Stomach (tissue), 9 donors: ENCODE measurements around the gene MAST3. TPM values are rescaled to one million over a fixed set of nuclear protein-coding genes. Genes with fewer than 3 reads are reported as not detected.
A peak's percentile ranks its signal among the peaks of the same experiment; 100 is the strongest.
"Not testable (repeated sequence)": the region's sequence is repeated elsewhere in the genome, so short reads cannot be mapped to it uniquely, and the experiment has no call there.

Experiments
- DNase-seq, 2 donors: peaks; one replicate each; pipeline versions ENCODE4 v3.0.0 to v3.0.0-alpha.2; 2013 to 2019
- H3K27ac ChIP-seq, 5 donors: fragments of 200-600 bp in 4 of 5; sonication (generic) in 4 of 5; one replicate each; pipeline ENCODE4 v1.5.1; 2013 to 2019; ENCODE audit warnings: mild to moderate bottlenecking in 1 of 5, moderate library complexity in 1 of 5
- H3K27me3 ChIP-seq, 3 donors: fragments of 200-600 bp; sonication (generic); one replicate each; pipeline ENCODE4 v1.5.1; 2017 to 2019; ENCODE audit warnings: mixed run types in 1 of 3
- H3K36me3 ChIP-seq, 4 donors: fragments of 200-600 bp; sonication (generic); 1 replicate in 3 of 4; 2 replicates in 1 of 4; pipeline ENCODE4 v1.5.1; 2016 to 2019
- H3K4me1 ChIP-seq, 4 donors: fragments of 200-600 bp; sonication (generic); one replicate each; pipeline ENCODE4 v1.5.1; 2016 to 2019
- H3K4me3 ChIP-seq, 4 donors: fragments of 200-600 bp; sonication (generic) in 3 of 4; one replicate each; pipeline ENCODE4 v1.5.1; 2016 to 2019; ENCODE audit warnings: mild to moderate bottlenecking in 1 of 4
- H3K9me3 ChIP-seq, 4 donors: fragments of 200-600 bp; sonication (generic); one replicate each; pipeline ENCODE4 v1.5.1; 2016 to 2019
- CTCF ChIP-seq, 7 experiments: fragments of 450-650 bp in 4 of 7; fragments of 200-600 bp in 3 of 7; sonication (generic) in 3 of 7; IDR thresholded peaks; one replicate each; pipeline ENCODE4 v1.5.1; 2016 to 2019; ENCODE audit warnings: antibody characterized with exemption in 7 of 7, control low read depth in 2 of 7, mild to moderate bottlenecking in 1 of 7
- EP300 ChIP-seq: sonication (generic); formaldehyde crosslinking; IDR thresholded peaks from one replicate; pipeline ENCODE4 v1.6.1; 2017; ENCODE audit warnings: antibody characterized with exemption
- POLR2A ChIP-seq, 4 donors: fragments of 450-650 bp; IDR thresholded peaks; one replicate each; pipeline ENCODE4 v1.6.1; 2016; ENCODE audit warnings: antibody characterized with exemption in 4 of 4, control low read depth in 2 of 4, mild to moderate bottlenecking in 1 of 4, moderate library complexity in 1 of 4
- POLR2AphosphoS5 ChIP-seq, 3 donors: sonication (generic); formaldehyde crosslinking; IDR thresholded peaks; one replicate each; pipeline ENCODE4 v1.6.1; 2016; ENCODE audit warnings: antibody characterized with exemption in 3 of 3
- WGBS, 5 donors: extraction: QIAGEN DNeasy Blood & Tissue Kit in 3 of 5; methylation state at CpG; one replicate each; pipeline versions ENCODE4 v1.1.5 to v1.1.7; 2013 to 2018; 5-methylcytosine and 5-hydroxymethylcytosine counted together
- intact Hi-C: fragments of 100-400 bp; cut with DNase I; formaldehyde crosslinking; loops from one replicate; pipeline ENCODE4 v1.15.1; 2023; ENCODE audit warnings: low total_unique reads
- polyA plus RNA-seq, 3 donors: library from polyadenylated mRNA; stranded (reverse); fragments of 200-250 nt; gene quantifications; one replicate each; pipeline ENCODE4 v1.2.3, GENCODE V29; 2013
- total RNA-seq, 5 donors: library from RNA; depleted of rRNA; stranded (reverse); fragments of >200 nt; gene quantifications; one replicate each; pipeline versions ENCODE4 v1.1.0 to v1.2.3, GENCODE V29; 2014 to 2016
- donor health status: healthy with polysubstance abuse.
- donor health status: Bipolar disorder and iron deficiency.
- donor health status: healthy.

MAST3 gene
- total and polyA plus RNA-seq, 8 donors = 1.7 to 29.0 (median 6.9) TPM

GRCh38 chr19:18101268-18101667 is 3.7 kb downstream of the MAST3 start:
- intact Hi-C loops = no loop called here
- H3K9me3 ChIP-seq = no peaks in the 10 kb centered on the region
- no peak overlapping the region for H3K27ac ChIP-seq
- H3K27me3 ChIP-seq = peaks cover 0 to 41% (median 17%) of the 10 kb centered on the region in 3 donors
- H3K4me3 ChIP-seq = no peak overlapping the region
- 76 to 85% (median 77%) methylated on average over 2 to 3 of the region's 3 CpGs for WGBS, 5 donors
- no peak for TF ChIP-seq EP300
- TF ChIP-seq POLR2AphosphoS5 (IDR thresholded peaks at IDR 0.05) = no peak
- no peak for TF ChIP-seq CTCF (IDR thresholded peaks at IDR 0.05)
- no peak for TF ChIP-seq POLR2A (IDR thresholded peaks at IDR 0.05)
- H3K4me1 ChIP-seq = peaks cover 26 to 42% (median 35%) of the 10 kb centered on the region in 4 donors
- DNase-seq = no peak
- no peaks in the 10 kb centered on the region for H3K36me3 ChIP-seq

GRCh38 chr19:18102916-18103542 is 5.5 kb downstream of the MAST3 start:
- H3K27me3 ChIP-seq = peaks cover 0 to 38% (median 17%) of the 10 kb centered on the region in 3 donors
- peak in 1 of 2 donors; percentile 48 for DNase-seq
- no peak overlapping the region for H3K27ac ChIP-seq
- TF ChIP-seq EP300 (no peak), POLR2AphosphoS5 (IDR thresholded peaks at IDR 0.05) (no peak), POLR2A (IDR thresholded peaks at IDR 0.05) (no peak), CTCF (IDR thresholded peaks at IDR 0.05) (no peak)
- H3K4me3 ChIP-seq = no peak overlapping the region
- H3K36me3 ChIP-seq = no peaks in the 10 kb centered on the region
- H3K9me3 ChIP-seq = no peaks in the 10 kb centered on the region
- peaks cover 17 to 32% (median 28%) of the 10 kb centered on the region in 4 donors for H3K4me1 ChIP-seq
- 65 to 83% (median 81%) methylated on average over 15 of the region's 15 CpGs for WGBS, 5 donors
- intact Hi-C loops = no loop called here

- WGBS, 5 donors = 64 to 76% (median 70%) methylated on average over 5 of the region's 5 CpGs
- intact Hi-C loops = no loop called here
- Histone ChIP-seq H3K36me3 (no peaks in the 10 kb centered on the region), H3K4me3 (peak overlapping the region; percentile 31 to 46 (median 36)), H3K27me3 (peaks cover 0 to 24% (median 1%) of the 10 kb centered on the region in 3 donors), H3K9me3 (no peaks in the 10 kb centered on the region), H3K27ac (peak overlapping the region in 4 of 5 donors; percentile 22 to 65 (median 38)), H3K4me1 (peaks cover 10 to 29% (median 22%) of the 10 kb centered on the region in 4 donors)
- no peak for DNase-seq
- no peak for TF ChIP-seq CTCF (IDR thresholded peaks at IDR 0.05)
- no peak for TF ChIP-seq EP300
- no peak for TF ChIP-seq POLR2AphosphoS5 (IDR thresholded peaks at IDR 0.05)
- TF ChIP-seq POLR2A (IDR thresholded peaks at IDR 0.05) = no peak
Measured at GRCh38 chr19:18104793-18105131, 7.2 kb downstream of the MAST3 start.

GRCh38 chr19:18105259-18105658 is 7.7 kb downstream of the MAST3 start:
- H3K9me3 ChIP-seq, H3K36me3 ChIP-seq, intact Hi-C loops, H3K27ac ChIP-seq, H3K4me3 ChIP-seq, DNase-seq: not testable (repeated sequence)
- 78 to 85% (median 82%) methylated on average over 7 of the region's 7 CpGs for WGBS, 5 donors
- peaks cover 0 to 24% (median 0%) of the 10 kb centered on the region in 3 donors for H3K27me3 ChIP-seq
- peaks cover 13 to 34% (median 26%) of the 10 kb centered on the region in 4 donors for H3K4me1 ChIP-seq

GRCh38 chr19:18107235-18107634 is 9.7 kb downstream of the MAST3 start:
- H3K4me1 ChIP-seq = peaks cover 17 to 48% (median 37%) of the 10 kb centered on the region in 4 donors
- WGBS, 5 donors = 93 to 96% (median 94%) methylated on average over 9 of the region's 9 CpGs
- DNase-seq = no peak
- H3K27ac ChIP-seq = no peak overlapping the region
- H3K27me3 ChIP-seq = peaks cover 0 to 21% (median 0%) of the 10 kb centered on the region in 3 donors
- H3K4me3 ChIP-seq = no peak overlapping the region
- intact Hi-C loops = no loop called here
- H3K9me3 ChIP-seq = no peaks in the 10 kb centered on the region
- H3K36me3 ChIP-seq = peaks cover 0 to 8% (median 0%) of the 10 kb centered on the region in 4 donors
- TF ChIP-seq POLR2A (IDR thresholded peaks at IDR 0.05) (no peak), POLR2AphosphoS5 (IDR thresholded peaks at IDR 0.05) (no peak), EP300 (no peak), CTCF (IDR thresholded peaks at IDR 0.05) (no peak)
